Fibroblast of skin of abdomen (primary cell): Measurements from ENCODE around the gene CRY1.
A peak's percentile ranks its signal among the peaks of the same experiment; 100 is the strongest.
"Not testable (repeated sequence)": the region's sequence is repeated elsewhere in the genome, so short reads cannot be mapped to it uniquely, and the experiment has no call there.

Experiments used
- DNase-seq: peaks from one replicate; pipeline ENCODE4 v3.0.0-alpha.2; 2013

The CRY1 gene

GRCh38 chr12:106997916-106998315 lies 95.4 kb downstream of the CRY1 start:
- no peak for DNase-seq

- DNase-seq = not testable (repeated sequence)
These were observed 97.2 kb downstream of the CRY1 start for GRCh38 chr12:106996102-106996501.

GRCh38 chr12:106994579-106995220 lies 98.6 kb downstream of the CRY1 start:
- DNase-seq = peak; percentile 53

GRCh38 chr12:106987846-106988245 lies 105.5 kb downstream of the CRY1 start:
- no peak for DNase-seq

GRCh38 chr12:106986625-106987389 lies 106.5 kb downstream of the CRY1 start, which contains the start of gene MTERF2:
Gene MTERF2, minus strand, starts transcription at chr12:106987146. Its CDS starts 8,432 bp downstream, at chr12:106978714.
- DNase-seq = peak; percentile 95

GRCh38 chr12:106986135-106986534 lies 107.2 kb downstream of the CRY1 start:
- no peak for DNase-seq

GRCh38 chr12:106985479-106985878 lies 107.9 kb downstream of the CRY1 start:
- DNase-seq = no peak

GRCh38 chr12:106984588-106985137 lies 108.7 kb downstream of the CRY1 start:
- DNase-seq = no peak

GRCh38 chr12:106982229-106982628 lies 111.1 kb downstream of the CRY1 start:
- no peak for DNase-seq

- no peak for DNase-seq
These were observed 111.6 kb downstream of the CRY1 start for GRCh38 chr12:106981788-106982187.

- DNase-seq = no peak
These were observed 112.4 kb downstream of the CRY1 start for GRCh38 chr12:106980944-106981343.

- peak; percentile 60 for DNase-seq
These were observed 115.1 kb downstream of the CRY1 start for GRCh38 chr12:106978035-106978800.

- DNase-seq = no peak
These were observed 116.7 kb downstream of the CRY1 start for GRCh38 chr12:106976668-106977067.

- DNase-seq = peak; percentile 47
These were observed 117.2 kb downstream of the CRY1 start for GRCh38 chr12:106975993-106976658.

- no peak for DNase-seq
These were observed 118.3 kb downstream of the CRY1 start for GRCh38 chr12:106975098-106975497.

- no peak for DNase-seq
These were observed 118.8 kb downstream of the CRY1 start for GRCh38 chr12:106974511-106974910.

- DNase-seq = no peak
These were observed 119.8 kb downstream of the CRY1 start for GRCh38 chr12:106973545-106973944.

- no peak for DNase-seq
These were observed 122.3 kb downstream of the CRY1 start for GRCh38 chr12:106971065-106971464.

GRCh38 chr12:106964526-106964925 lies 128.8 kb downstream of the CRY1 start:
- DNase-seq = peak; percentile 80

GRCh38 chr12:106962286-106962685 lies 131.1 kb downstream of the CRY1 start:
- DNase-seq = peak; percentile 78

- no peak for DNase-seq
These were observed 132.9 kb downstream of the CRY1 start for GRCh38 chr12:106960443-106960842.

GRCh38 chr12:106957583-106957982 lies 135.8 kb downstream of the CRY1 start:
- no peak for DNase-seq
